Smooth muscle cell (in vitro differentiated cells): ENCODE data around the gene KATNAL1. TPM values are rescaled to one million over a fixed set of nuclear protein-coding genes. Genes with fewer than 3 reads are reported as not detected.

Source experiments
- DNase-seq: peaks from one replicate; lab custom pipeline; 2025; ENCODE audit not compliant: unreplicated experiment; lab: John Stamatoyannopoulos, UW
- H2AFZ ChIP-seq: fragments of 200-600 bp; sonication (generic); 2 replicates; pipeline ENCODE4 v1.6.0; 2016; ENCODE audit warnings: antibody characterized with exemption, low read depth, mild to moderate bottlenecking
- H3F3A ChIP-seq: fragments of 200-600 bp; sonication (generic); 2 replicates; pipeline ENCODE4 v1.6.0; 2017; ENCODE audit warnings: antibody characterized with exemption, low read depth
- H3K27ac ChIP-seq: fragments of 200-600 bp; sonication (generic); 2 replicates; pipeline ENCODE4 v1.5.1; 2016; ENCODE audit warnings: low read depth, mild to moderate bottlenecking
- H3K27me3 ChIP-seq: fragments of 200-600 bp; sonication (generic); 2 replicates; pipeline ENCODE4 v1.6.1; 2016; ENCODE audit warnings: low read depth, mild to moderate bottlenecking
- H3K36me3 ChIP-seq: fragments of 200-600 bp; sonication (generic); 2 replicates; pipeline ENCODE4 v1.5.1; 2016; ENCODE audit warnings: low read depth
- H3K4me1 ChIP-seq: fragments of 200-600 bp; sonication (generic); 2 replicates; pipeline ENCODE4 v1.5.1; 2016; ENCODE audit warnings: low read depth
- H3K4me2 ChIP-seq: fragments of 200-600 bp; sonication (generic); 2 replicates; pipeline ENCODE4 v1.6.0; 2016; ENCODE audit warnings: mild to moderate bottlenecking
- H3K4me3 ChIP-seq: fragments of 200-600 bp; sonication (generic); 2 replicates; pipeline ENCODE4 v1.5.1; 2016; ENCODE audit warnings: mild to moderate bottlenecking
- H3K79me2 ChIP-seq: fragments of 200-600 bp; sonication (generic); 2 replicates; pipeline ENCODE4 v1.6.0; 2016; ENCODE audit warnings: low read depth, mild to moderate bottlenecking
- H3K9ac ChIP-seq: fragments of 200-600 bp; sonication (generic); 2 replicates; pipeline ENCODE4 v1.6.0; 2016; ENCODE audit warnings: low read depth
- H3K9me3 ChIP-seq: fragments of 200-600 bp; sonication (generic); replicated peaks from 2 replicates; pipeline ENCODE4 v1.5.1; 2016; ENCODE audit warnings: low read depth
- H4K20me1 ChIP-seq: fragments of 200-600 bp; sonication (generic); 2 replicates; pipeline ENCODE4 v1.6.0; 2016; ENCODE audit warnings: low read depth
- WGBS: methylation state at CpG from one replicate; pipeline ENCODE4 v1.1.7; 2016; ENCODE audit warnings: low lambda C conversion rate; 5-methylcytosine and 5-hydroxymethylcytosine counted together
- polyA plus RNA-seq: library from polyadenylated mRNA; unstranded; fragments of >200 nt; fragmentation: Nextera tagmentation; extraction: Ambion mirVana; gene quantifications from 2 replicates; pipeline ENCODE4 v1.2.1, GENCODE V29; 2016
- total RNA-seq: library from RNA; depleted of rRNA; stranded (reverse); fragments of >200 nt; gene quantifications from 2 replicates; pipeline ENCODE4 v1.2.3, GENCODE V29; 2014
- TF ChIP-seq, protein P1 (sequence below): fragments of 200-600 bp; sonication (generic); IDR thresholded peaks from 2 replicates; pipeline ENCODE4 v1.5.1; 2017; ENCODE audit warnings: borderline replicate concordance, mild to moderate bottlenecking, antibody characterized with exemption; ENCODE audit not compliant: insufficient read depth, poor library complexity, severe bottlenecking

Gene KATNAL1
- total and polyA plus RNA-seq, 2 experiments from 2014 or later = 12.4 to 35.1 TPM

DNA sequence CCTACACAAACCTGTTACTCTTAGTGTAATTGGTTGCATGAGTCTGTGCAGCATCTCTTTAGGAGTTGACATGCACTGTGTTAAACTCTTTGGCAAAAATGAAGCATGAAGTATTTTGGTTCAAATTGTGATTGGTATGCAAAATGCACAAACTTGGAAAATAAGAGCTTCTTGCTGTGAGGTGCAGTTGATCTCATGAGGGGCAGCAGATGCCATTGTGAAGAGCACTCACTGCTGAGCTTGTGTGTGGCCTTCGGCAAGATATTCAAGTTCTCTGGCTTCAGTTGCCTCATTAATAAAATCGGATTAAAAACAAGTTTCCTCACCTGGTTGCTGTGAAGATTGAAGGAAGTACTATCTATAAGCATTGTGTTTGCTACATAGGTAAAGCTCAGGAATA lies 142.3 kb downstream of the KATNAL1 start:
- no peaks in the 10 kb centered on the region for H3K27me3 ChIP-seq
- H3K27ac ChIP-seq = no peak overlapping the region
- H3K36me3 ChIP-seq = no peaks in the 10 kb centered on the region
- no peak overlapping the region for H3K4me2 ChIP-seq
- H2AFZ ChIP-seq = no peak overlapping the region
- DNase-seq = no peak
- no peaks in the 10 kb centered on the region for H3K4me1 ChIP-seq
- H3K4me3 ChIP-seq = no peak overlapping the region
- no peaks in the 10 kb centered on the region for H3K79me2 ChIP-seq
- TF ChIP-seq, protein P1, sequence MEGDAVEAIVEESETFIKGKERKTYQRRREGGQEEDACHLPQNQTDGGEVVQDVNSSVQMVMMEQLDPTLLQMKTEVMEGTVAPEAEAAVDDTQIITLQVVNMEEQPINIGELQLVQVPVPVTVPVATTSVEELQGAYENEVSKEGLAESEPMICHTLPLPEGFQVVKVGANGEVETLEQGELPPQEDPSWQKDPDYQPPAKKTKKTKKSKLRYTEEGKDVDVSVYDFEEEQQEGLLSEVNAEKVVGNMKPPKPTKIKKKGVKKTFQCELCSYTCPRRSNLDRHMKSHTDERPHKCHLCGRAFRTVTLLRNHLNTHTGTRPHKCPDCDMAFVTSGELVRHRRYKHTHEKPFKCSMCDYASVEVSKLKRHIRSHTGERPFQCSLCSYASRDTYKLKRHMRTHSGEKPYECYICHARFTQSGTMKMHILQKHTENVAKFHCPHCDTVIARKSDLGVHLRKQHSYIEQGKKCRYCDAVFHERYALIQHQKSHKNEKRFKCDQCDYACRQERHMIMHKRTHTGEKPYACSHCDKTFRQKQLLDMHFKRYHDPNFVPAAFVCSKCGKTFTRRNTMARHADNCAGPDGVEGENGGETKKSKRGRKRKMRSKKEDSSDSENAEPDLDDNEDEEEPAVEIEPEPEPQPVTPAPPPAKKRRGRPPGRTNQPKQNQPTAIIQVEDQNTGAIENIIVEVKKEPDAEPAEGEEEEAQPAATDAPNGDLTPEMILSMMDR = no peak
- H3K9me3 ChIP-seq = no peaks in the 10 kb centered on the region
- H3K9ac ChIP-seq = no peak overlapping the region
- 77% methylated on average over 2 of the region's 2 CpGs for WGBS
- no peaks in the 10 kb centered on the region for H3F3A ChIP-seq
- H4K20me1 ChIP-seq = no peaks in the 10 kb centered on the region

DNA sequence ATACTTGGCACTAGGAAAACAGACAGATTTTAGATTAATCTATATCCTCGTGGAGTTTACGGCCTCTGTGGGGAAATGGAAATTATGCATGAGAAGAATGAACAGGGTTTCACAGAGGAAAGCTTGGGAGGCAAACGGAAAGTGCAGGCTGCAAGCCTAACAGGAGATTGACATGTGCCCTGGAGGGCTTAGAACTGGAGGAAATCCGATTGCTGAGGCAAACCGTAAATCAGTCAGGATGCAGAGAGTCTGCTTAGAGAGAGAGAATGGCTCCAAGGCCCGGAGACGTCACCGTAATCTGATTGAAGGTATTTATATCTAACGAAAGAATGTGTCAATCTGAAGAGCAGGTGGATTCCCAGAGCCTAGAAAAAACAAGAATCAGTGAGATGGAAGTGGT lies 143.2 kb downstream of the KATNAL1 start:
- H3K4me2 ChIP-seq = no peak overlapping the region
- H2AFZ ChIP-seq = no peak overlapping the region
- no peaks in the 10 kb centered on the region for H3K36me3 ChIP-seq
- no peak for DNase-seq
- 34% methylated on average over 9 of the region's 9 CpGs for WGBS
- H3F3A ChIP-seq = no peaks in the 10 kb centered on the region
- H3K4me3 ChIP-seq = no peak overlapping the region
- no peaks in the 10 kb centered on the region for H3K9me3 ChIP-seq
- no peak overlapping the region for H3K9ac ChIP-seq
- H3K27ac ChIP-seq = no peak overlapping the region
- TF ChIP-seq, protein P1 = no peak
- no peaks in the 10 kb centered on the region for H3K4me1 ChIP-seq
- H3K27me3 ChIP-seq = no peaks in the 10 kb centered on the region
- H3K79me2 ChIP-seq = no peaks in the 10 kb centered on the region
- no peaks in the 10 kb centered on the region for H4K20me1 ChIP-seq

DNA sequence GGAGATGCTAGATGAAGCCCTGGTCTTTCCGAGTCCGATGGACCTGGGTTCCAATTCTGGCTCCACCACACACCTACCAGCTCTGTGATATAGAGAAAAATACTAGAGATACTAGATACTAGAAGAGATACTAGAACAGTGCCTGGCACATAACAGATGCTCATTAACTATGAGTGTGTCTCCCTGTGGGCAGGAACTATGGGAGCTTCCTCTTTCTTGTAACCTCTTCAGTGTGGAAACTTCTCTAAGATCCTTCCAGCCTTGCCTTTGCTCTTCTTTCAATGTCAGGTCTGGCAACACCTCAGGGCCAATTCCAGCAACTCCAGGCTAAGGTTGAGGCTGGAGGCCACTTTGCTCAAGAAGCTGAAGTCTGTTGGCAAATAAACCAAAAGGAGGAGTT lies 143.9 kb downstream of the KATNAL1 start:
- Histone ChIP-seq H3K27me3 (no peaks in the 10 kb centered on the region), H3F3A (no peaks in the 10 kb centered on the region), H3K4me3 (no peak overlapping the region), H2AFZ (no peak overlapping the region), H3K36me3 (no peaks in the 10 kb centered on the region), H3K27ac (no peak overlapping the region), H3K4me1 (no peaks in the 10 kb centered on the region), H3K4me2 (no peak overlapping the region), H3K79me2 (no peaks in the 10 kb centered on the region), H4K20me1 (no peaks in the 10 kb centered on the region), H3K9ac (no peak overlapping the region), H3K9me3 (no peaks in the 10 kb centered on the region)
- TF ChIP-seq, protein P1 = no peak
- 95% methylated on average over 2 of the region's 2 CpGs for WGBS
- no peak for DNase-seq

DNA sequence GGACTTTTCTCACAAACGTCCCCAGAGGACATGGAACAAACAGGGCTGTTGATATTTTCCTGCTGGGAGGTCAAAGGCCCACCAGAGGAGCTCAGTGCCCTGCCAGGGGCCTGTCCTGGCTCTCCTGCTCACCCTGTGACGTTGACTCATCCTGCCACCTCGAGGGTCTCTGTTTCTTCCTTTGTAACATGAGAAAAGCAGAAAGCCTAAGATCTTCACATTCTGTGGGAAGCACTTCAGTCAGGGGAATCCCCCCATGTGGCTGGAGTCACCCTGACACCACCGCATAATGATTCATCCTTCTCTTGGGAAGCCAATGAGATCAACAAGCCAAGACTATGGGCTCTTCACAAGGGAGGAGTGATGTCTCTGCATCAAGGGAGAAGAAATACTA lies 147.9 kb downstream of the KATNAL1 start:
- 30% methylated on average over 4 of the region's 4 CpGs for WGBS
- no peak for DNase-seq
- H3K4me3 ChIP-seq = no peak overlapping the region
- H3K27me3 ChIP-seq = no peaks in the 10 kb centered on the region
- TF ChIP-seq, protein P1 = no peak
- no peak overlapping the region for H2AFZ ChIP-seq
- H3K79me2 ChIP-seq = no peaks in the 10 kb centered on the region
- no peaks in the 10 kb centered on the region for H4K20me1 ChIP-seq
- no peaks in the 10 kb centered on the region for H3F3A ChIP-seq
- H3K9ac ChIP-seq = no peak overlapping the region
- peak overlapping the region; percentile 78 for H3K27ac ChIP-seq
- no peaks in the 10 kb centered on the region for H3K4me1 ChIP-seq
- H3K36me3 ChIP-seq = no peaks in the 10 kb centered on the region
- no peaks in the 10 kb centered on the region for H3K9me3 ChIP-seq
- no peak overlapping the region for H3K4me2 ChIP-seq
